T-helper 1 cell (primary cell): ENCODE results near the gene FUBP3.
A peak's percentile ranks its signal among the peaks of the same experiment; 100 is the strongest.
"Not testable (repeated sequence)": the region's sequence is repeated elsewhere in the genome, so short reads cannot be mapped to it uniquely, and the experiment has no call there.

Experiments used
- DNase-seq, 5 donors: peaks; one replicate each; pipeline ENCODE4 v3.0.0-alpha.2; 2012 to 2020

Gene FUBP3

DNA sequence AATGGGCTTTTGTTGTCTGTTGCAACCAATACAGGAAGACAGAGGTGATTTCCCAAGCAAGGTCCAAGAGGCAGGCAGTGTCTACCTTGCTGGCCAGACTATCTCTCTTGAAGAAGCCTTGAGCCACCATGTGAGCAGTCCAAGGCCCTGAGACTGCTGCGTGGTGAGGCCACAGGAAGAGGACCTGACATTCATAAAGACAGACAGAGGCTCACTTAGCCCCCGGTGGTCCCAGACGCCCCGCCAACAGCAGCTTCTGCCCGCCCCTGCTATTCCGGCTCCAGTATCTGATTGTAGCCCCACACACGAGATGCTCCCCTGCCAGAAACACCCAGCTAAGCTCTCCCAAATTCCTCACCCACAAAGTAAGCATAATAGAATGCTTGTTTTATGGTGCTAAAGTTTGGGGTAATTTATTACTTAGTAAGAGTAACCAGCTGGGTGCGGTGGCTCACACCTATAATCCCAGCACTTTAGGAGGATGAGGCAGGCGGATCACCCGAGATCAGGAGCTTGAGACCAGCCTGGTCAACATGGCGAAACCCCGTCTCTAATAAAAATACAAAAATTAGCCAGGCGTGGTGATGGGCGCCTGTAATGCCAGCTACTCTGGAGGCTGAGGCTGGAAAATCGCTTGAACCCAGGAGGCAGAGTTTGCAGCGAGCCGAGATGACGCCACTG, 22.8 kb upstream of the FUBP3 start:
- no peak for DNase-seq

DNA sequence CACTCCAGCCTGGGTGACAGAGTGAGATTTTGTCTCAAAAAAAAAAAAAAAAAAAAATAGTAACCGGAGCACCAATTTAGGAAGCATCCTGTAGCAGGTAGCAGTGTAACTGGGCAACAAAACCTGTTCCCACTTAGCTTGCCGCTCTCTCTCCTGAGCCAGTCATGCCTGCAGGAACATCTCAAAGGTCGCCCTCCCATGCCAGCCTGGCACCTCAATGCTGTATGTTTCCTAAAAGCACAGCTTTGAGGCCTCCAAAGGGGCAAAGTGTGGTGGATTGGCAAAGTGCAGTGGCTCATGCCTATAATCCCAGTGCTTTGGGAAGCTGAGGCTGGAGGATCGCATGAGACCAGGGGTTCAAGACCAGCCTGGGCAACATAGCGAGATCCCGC, 22.3 kb upstream of the FUBP3 start:
- no peak for DNase-seq

DNA sequence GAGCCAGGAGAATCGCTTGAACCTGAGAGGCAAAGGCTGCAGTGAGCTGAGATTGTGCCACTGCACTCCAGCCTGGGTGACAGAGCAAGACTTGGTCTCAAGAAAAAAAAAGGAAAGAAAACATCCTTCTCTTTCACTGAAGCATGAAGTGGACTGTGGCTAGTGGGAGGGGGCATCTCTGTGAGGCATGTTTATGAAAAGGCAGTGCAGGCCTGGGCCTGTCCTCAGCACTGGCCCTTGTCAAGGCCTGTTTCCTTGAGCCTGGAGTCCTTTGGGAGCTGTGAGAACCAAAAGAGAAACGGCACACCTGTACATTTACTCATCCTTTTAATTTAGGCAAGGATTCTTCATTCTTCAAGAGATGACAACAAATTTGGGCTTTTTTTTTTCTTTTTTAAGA, 18.3 kb upstream of the FUBP3 start:
- DNase-seq = no peak

DNA sequence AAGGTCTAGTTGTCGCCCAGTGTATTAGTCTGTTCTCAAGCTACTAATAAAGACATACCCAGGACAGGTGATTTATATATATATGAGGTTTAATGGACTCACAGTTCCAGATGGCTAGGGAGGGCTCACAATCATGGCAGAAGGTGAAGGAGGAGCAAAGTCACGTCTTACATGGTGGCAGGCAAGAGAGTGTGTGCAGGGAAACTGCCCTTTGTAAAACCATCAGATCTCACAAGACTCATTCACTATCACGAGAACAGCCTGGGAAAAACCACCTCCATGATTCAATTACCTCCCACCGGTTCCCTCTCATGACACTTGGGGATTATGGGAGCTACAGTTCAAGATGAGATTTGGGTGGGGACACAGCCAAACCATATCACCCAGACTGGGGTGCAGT, 16.9 kb upstream of the FUBP3 start:
- DNase-seq = not testable (repeated sequence)

DNA sequence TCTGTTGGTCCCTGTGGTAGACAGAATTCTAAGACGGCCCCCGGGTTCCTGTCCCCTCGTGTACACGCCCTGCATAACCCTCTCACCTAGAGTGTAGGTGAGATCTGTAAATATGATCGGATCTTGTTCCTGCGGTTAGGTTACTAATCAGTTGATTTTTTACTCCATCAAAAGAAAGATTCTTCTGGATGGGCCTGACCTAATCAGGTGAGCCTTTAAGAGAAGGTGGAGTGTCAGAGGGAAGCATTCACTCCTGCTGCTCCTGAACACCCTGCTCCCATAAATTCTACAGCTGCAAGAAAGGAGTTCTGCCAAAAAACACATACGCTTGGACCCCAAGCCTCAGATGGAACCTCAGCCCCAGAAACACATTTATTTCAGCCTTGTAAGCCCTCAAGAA, 15.6 kb upstream of the FUBP3 start:
- no peak for DNase-seq

DNA sequence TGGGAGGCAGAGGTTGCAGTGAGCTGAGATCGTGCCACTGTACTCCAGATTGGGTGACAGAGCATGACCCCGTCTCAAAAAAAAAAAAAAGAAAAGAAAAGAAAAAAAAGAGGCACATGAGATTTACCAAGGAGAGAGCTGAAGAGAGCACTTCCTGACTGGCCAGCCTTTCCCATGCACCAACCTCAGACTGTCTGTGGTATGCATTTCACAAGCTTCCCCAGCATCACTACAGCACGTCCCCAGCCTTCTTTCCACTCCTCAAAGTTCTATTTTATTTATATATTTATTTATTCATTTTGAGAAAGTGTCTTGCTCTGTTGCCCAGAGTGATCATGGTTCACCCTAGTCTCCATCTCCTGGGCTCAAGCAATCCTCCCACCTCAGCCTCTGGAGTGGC, 13.6 kb upstream of the FUBP3 start:
- DNase-seq = no peak

DNA sequence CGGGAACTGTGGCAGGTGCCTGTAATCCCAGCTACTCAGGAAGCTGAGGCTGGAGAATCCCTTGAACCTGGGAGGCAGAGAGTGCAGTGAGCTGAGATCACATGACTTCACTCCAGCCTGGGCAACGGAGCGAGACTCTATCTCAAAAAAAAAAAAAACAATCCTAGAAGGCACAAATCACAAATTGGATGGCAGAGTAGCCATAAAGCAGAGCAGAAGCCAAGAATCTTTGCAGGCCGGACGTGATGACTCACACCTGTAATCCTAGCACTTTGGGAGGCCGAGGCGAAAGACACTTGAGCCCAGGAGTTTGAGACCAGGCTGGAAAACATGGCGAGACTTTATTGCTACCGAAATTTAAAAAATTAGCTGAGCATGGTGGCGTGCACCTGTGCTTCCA, 9.2 kb upstream of the FUBP3 start:
- no peak for DNase-seq

DNA sequence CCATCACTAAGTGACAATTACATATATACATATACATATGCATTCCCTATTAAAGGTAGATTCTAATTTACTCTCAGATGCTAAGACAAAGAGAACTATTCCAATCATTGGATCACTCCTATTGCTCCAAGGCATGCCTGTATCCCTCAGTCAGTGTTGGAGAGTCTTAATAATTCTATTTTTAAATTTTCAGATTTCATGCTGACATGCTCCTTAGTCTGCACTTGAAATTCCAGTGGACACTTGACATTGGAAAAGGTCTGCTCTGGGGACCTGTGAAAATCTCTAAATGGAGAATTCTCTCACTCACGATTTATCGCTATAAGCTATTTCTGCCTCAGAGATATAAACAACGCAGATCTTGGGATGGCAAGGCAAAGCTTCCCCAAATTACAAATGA, 3.9 kb upstream of the FUBP3 start:
- no peak for DNase-seq

DNA sequence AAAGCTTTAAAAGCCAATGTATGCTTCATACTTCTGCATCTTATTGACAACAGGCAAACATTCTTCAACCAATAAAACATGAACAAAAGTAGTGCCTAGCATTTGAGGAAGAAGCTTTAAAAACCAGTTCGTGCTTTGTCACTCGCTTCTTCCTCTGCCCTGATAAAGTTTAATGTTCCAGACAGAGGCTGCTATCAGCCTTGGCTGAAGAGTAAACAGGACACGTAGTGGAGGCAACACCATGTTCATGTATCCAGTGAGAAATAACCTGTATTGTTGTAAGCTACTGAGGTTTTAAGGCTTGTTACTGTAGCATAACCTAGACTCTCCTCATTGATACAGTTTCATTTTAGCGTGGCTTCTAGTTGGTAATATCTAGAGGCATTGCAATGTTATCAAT, 3.2 kb upstream of the FUBP3 start:
- no peak for DNase-seq

DNA sequence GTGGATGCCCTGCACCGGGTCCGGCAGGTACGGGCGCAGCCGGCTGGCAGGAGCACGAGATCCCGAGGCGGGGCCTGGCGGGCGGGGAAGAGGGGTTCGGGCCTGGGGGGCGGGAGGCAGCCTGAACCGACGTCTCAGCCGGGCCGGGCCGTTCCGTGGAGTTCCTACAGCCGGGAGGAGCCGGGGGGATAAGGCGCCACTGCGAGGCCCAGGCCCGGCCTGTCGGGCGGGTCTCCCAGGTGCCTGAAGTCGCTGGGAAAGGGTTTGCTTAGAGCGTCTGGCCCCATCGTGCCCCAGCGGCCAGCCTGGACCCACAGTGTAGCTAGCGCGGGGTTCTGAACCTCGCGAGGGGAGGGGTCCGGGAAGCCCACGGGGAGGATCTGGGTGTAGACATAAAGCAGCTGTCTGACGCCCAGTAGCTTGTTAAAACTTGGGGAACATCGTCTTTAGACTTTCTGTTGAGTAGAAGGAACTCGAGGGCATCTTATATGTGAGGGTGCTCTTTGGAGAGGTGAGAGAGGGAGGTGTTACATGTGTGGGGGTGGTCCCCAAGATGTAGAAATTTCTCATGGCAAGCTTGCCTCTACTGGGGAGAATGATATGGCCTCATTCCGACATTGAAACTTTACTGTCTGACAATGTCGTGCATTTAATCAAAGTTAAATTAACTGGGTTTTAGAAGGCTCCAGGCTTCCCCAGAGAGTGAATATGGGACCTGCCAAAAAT, 524 bp downstream of the FUBP3 start:
- DNase-seq = peak in 2 of 5 donors; percentile 8 to 18

DNA sequence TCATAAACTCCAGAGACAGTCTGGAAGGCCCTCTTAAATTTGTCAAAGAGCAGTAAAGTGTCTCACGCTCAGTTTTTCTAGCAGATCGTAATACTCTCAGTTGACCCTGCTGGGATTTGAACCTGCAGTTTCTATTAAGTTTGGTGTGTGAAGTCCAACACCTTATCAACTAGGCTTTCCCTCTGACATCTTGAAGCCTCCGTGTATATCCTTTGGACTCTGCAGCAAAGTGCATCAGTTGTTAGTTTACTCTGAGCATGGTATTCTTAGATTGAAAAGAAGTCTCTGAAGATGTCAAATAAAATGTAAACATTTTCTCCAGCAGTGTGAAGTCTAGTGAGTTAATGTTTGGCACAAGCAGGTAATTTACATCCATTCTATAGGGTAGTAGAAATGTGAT, 2.4 kb downstream of the FUBP3 start:
- DNase-seq = no peak

DNA sequence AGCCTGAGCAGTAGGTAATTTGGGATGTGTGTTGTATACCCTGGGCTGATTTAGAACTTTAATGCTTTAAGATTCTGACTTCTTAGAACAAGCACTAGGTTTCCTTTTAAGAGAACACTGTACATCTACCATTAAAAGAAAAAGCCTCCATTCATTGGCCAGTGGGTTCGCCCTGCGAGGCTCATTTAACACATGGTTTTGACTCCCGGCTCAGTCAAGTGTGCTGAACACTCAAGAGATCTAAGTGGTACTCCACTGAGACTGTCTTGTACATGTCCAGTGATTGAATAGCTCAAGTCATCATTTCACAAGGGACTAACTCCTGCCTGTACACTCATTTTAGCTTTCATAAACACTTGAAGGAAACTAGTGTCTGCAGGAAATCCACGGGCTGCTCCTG, 3.9 kb downstream of the FUBP3 start:
- DNase-seq = no peak

DNA sequence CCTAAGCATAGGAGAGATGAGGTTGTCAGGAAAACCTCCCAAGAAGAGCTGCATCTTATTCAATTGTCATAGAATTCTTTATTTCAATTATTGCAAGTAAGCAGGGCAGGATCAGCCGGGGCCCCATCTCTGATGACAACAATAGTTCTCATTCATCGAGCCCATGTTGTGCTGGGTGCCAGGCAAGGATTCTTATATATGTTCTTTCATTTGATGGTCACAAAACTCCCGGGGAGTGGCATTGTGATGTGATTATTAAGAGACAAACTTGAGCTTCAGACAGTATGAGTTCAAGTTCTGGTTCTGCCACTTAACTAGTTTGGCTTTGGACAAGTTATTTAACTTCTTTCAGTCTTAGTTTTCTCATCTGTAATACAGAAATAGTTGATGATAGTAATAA, 8.5 kb downstream of the FUBP3 start:
- DNase-seq = no peak

DNA sequence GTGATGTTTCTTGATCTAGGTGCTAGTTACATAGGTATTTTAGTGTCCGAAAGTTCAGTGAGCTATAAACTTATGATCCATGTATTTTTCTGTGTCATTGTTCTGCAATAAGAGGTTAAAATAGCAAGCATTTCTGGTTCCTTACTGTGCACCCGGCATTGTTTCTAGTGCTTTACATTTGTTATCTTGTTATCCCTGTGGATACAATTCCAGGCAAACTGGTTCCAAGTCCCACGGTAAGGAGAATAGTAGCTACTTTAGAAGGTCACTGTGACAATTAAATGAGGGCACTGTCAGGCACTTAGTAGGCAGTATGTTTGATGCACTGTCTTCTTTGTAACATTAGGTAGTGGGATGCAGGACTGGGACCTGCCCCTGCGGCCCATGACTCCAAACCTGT, 9.0 kb downstream of the FUBP3 start:
- no peak for DNase-seq

DNA sequence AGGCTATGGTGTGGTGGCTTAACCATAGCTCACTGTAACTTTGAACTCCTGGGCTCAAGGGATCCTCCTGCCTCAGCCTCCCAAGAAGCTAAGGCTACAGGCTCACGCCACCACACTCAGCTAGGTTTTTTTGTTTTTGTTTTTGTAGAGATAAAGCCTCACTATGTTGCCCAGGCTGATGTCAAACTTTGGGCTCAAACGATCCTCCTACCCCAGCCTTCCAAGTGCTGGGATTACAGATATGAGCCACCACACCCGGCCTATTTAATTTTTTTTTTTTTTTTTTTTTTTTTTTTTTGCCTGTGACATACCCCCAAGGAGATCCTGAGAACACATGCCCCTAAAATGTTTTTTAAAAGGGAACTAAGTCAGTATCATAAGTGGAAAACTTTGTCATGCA, 10.4 kb downstream of the FUBP3 start:
- no peak for DNase-seq

DNA sequence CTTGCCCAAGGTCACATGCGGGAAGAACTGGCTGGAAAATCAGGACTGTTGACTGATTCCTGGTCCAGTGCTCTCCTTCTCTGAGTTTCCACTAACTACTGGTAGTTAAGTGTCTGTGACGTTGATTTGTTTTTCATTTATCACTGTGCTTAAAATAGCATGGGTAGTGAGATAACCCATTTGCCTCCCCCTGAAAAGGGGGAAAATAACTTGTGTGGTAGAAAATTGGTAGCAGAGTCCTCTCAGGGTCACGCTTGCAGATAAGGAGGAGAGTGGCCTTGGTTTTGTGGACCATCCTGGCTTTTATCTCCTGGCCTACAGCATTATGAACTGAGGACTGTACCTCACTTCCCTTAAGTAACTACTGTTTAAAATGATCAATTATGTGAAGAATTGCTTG, 10.9 kb downstream of the FUBP3 start:
- DNase-seq = no peak

DNA sequence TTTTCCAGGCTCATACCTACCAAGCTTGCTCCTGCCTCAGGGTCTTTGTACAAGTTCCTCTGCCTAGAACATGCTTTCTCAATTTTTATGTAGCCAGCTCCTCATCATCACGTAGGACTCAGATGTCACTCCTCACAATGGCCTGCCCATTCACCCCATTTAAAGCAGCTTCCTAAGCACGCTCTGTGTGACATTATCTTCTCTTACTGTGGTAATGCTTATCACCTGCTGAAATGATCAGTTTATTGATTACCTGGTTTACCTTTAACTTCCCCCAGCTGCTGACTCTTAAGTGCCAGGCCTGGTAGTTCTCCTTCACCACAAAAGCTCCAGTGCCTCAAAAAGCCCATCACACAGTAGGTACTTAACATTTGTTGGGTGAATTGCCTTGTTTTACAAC, 13.6 kb downstream of the FUBP3 start:
- no peak for DNase-seq

DNA sequence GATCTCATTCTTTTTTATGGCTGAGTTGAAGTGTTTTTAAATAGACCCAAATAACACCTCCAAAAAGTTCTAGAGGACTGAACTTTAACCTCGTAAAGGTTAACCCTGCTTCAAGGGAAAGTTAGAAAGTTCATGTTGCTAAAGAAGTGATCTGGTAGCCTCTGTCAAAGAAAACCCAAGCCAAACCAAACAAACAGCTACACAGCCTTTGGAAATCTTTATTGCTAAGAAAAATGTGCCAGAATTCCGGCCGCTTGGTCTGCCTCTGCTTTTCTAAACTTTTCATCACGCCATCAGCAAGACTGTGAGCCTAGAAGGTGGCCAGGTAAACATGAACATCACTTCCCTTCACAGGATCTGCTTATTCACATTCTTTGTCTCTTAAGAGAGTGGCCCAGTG, 17.9 kb downstream of the FUBP3 start:
- no peak for DNase-seq

DNA sequence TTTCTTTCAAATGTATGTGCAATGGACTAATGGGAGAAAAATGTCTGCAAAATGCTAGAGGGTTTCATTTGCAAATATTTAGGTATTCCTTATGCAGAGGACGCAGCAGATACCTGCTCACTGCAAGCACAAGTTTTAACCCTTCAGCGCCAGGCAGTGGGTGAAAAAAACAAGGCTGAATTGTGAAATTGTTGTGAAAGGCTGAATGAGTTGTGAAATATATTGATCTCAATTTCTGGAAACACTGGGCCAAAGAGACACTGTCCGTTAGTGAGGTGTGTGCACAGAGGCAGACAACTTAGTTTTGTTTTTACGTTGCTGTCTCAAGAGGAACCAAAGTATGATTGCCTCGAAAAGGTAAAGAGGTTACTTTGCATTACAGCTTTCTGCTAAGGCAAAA, 18.8 kb downstream of the FUBP3 start:
- DNase-seq = no peak

DNA sequence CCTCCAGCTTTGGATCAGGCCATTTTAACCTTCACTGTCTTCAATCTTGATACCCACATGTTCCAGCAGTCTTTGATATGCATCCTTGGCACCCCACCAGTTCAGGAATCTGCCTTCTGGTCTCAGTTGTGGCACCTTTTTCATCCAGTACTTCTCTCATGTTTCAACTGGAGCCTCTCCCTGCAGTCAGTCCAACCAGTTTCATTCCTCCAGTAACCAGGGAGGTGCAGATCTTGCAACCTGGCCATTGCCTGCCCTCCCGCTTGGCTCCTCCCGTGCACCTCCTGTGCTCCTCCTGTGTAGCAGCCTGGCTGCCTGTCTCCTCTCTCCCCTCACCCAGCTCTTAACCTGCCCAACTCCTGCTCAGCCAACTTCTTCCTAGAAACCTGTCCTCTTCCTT, 20.2 kb downstream of the FUBP3 start:
- DNase-seq = no peak

DNA sequence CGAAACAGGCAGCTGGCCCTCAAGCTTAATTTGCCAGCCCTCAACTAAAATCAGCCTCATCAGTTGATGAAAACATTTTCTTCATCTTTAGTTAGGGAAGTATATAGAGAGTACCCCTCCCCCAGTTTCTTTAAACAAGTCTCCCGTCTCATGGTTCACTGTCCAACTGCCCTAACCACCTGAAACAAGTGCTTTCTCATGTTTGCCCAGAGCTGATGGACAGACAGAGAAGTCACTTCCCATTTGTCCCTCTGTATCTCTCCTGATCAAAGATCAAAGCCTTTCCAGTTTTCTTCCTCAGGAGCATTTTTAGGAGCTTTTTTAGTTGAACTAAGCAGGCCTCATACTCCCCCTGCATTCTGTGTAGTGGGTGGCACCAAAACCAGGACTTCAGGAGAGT, 21.7 kb downstream of the FUBP3 start:
- no peak for DNase-seq

DNA sequence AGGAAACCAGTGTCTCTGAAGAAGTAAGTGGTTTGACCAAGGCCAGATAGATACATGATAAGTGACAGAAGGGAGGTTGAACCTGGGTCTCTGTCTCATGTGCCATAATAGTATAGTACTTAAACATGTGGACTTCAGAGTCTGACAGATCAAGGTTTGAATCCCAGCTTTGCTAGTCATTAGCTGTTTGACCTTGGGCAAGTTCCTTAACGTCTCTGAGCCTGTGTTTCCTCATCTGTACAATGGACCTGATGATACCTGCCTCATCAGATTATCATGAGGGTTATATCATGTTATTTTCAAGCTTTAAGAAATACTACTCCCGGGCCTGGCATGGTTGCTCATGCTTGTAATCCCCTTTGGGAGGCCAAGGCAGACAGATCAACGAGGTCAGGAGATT, 24.9 kb downstream of the FUBP3 start:
- no peak for DNase-seq

DNA sequence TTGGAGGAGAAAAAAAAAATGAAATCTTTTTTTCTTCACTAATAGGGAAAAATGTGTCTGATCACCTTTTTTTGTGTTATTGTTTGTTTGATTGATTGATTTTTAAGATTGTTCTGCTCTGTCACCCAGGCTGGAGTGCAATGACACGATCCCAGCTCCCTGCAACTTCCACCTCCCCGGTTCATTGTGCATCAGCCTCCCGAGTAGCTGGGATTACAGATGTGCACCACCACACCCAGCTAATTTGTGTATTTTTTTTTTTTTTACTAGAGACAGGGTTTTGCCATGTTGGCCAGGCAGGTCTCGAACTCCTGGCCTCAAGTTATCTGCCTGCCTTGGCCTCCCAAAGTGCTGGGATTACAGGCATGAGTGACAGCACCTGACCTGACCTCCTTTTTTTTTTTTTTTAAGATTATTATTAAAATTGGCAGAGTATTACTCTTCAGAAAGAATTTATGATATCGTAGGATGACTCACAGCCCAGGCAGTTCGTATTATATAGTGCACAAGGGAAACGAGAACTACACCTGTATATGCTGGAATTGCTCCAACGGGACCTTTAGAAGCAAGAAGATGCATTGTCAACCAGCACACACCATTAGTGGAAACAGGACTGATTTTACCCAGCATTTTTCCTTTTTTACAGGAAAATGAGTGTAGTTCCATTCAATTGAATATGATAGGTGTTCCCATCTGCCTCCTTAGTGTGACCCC, 27.7 kb downstream of the FUBP3 start:
- no peak for DNase-seq
